Nephron progenitor cell (in vitro differentiated cells): ENCODE measurements around the gene FOXN3.

ENCODE experiments used
- DNase-seq: peaks from one replicate; pipeline ENCODE4 v3.0.0; 2021
- H3K27ac Mint-ChIP-seq: 2 replicates; pipeline ENCODE4 v1.8.0; 2021; ENCODE audit warnings: mild to moderate bottlenecking, moderate library complexity, mixed read lengths
- H3K27me3 Mint-ChIP-seq: 2 replicates; pipeline ENCODE4 v1.8.0; 2021; ENCODE audit warnings: mild to moderate bottlenecking, low read depth, mixed read lengths; ENCODE audit not compliant: poor library complexity
- H3K36me3 Mint-ChIP-seq: 2 replicates; pipeline ENCODE4 v1.8.0; 2021; ENCODE audit warnings: low read depth, mixed read lengths
- H3K4me1 Mint-ChIP-seq: 2 replicates; pipeline ENCODE4 v1.8.0; 2021; ENCODE audit warnings: mixed read lengths
- H3K4me3 Mint-ChIP-seq: 2 replicates; pipeline ENCODE4 v1.8.0; 2021; ENCODE audit warnings: mild to moderate bottlenecking, moderate library complexity, mixed read lengths
- H3K9me3 Mint-ChIP-seq: 2 replicates; pipeline ENCODE4 v1.8.0; 2021; ENCODE audit warnings: mild to moderate bottlenecking, moderate library complexity, mixed read lengths
- TF ChIP-seq, protein P1 (sequence below): fragments of 200-600 bp; sonication (generic); IDR thresholded peaks from 2 replicates; pipeline ENCODE4 v1.5.0; 2021; ENCODE audit warnings: antibody characterized with exemption

FOXN3 gene

GRCh38 chr14:89139404-89140247, 277.4 kb downstream of the FOXN3 start:
- H3K9me3 Mint-ChIP-seq, result peaks cover 36% of the 10 kb centered on the region

GRCh38 chr14:89138846-89139245, 278.2 kb downstream of the FOXN3 start:
- H3K27ac Mint-ChIP-seq, result no peak overlapping the region
- DNase-seq, result no peak
- peaks cover 5% of the 10 kb centered on the region for H3K36me3 Mint-ChIP-seq
- peaks cover 10% of the 10 kb centered on the region for H3K27me3 Mint-ChIP-seq
- no peak overlapping the region for H3K4me3 Mint-ChIP-seq
- no peaks in the 10 kb centered on the region for H3K4me1 Mint-ChIP-seq
- TF ChIP-seq, protein P1, sequence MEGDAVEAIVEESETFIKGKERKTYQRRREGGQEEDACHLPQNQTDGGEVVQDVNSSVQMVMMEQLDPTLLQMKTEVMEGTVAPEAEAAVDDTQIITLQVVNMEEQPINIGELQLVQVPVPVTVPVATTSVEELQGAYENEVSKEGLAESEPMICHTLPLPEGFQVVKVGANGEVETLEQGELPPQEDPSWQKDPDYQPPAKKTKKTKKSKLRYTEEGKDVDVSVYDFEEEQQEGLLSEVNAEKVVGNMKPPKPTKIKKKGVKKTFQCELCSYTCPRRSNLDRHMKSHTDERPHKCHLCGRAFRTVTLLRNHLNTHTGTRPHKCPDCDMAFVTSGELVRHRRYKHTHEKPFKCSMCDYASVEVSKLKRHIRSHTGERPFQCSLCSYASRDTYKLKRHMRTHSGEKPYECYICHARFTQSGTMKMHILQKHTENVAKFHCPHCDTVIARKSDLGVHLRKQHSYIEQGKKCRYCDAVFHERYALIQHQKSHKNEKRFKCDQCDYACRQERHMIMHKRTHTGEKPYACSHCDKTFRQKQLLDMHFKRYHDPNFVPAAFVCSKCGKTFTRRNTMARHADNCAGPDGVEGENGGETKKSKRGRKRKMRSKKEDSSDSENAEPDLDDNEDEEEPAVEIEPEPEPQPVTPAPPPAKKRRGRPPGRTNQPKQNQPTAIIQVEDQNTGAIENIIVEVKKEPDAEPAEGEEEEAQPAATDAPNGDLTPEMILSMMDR, result no peak
- peaks cover 36% of the 10 kb centered on the region for H3K9me3 Mint-ChIP-seq

More at GRCh38 chr14:89139404-89140247, 277.4 kb downstream of the FOXN3 start:
- Mint-ChIP-seq H3K27me3 (peaks cover 15% of the 10 kb centered on the region), H3K27ac (no peak overlapping the region), H3K4me1 (no peaks in the 10 kb centered on the region), H3K36me3 (peaks cover 5% of the 10 kb centered on the region), H3K4me3 (no peak overlapping the region)
- TF ChIP-seq, protein P1, result no peak
- DNase-seq, result no peak

DNA sequence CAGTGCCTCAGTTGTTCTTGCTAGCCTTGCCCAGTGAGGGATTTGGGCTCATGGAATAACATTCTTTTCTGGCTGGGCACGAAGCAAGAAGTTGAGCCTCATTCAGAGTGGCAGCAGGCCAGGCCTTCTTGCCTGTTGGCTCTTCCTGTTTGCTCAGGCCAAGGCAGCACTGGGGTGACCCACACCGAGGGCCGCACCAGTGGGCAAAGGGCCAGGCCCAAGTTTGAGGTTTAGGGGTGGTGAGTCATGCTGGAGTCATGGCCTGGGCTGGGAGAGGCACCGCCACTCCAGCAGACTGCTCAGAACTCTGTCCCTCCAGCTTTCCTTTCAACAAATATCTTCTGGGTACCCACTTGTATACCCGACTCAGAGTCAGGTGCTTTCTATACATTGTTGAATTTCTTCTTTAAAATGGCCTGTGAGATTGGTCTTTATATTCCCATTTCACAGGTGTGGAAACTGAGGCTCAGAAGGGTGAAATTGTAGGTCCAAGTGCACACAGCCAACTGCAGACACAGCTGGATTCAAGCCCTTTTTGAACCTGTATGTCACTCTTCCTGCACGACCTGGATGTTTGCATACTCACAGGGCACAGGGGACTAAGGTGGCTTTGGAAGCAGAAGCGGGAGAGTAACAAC, 279.4 kb downstream of the FOXN3 start:
- H3K27me3 Mint-ChIP-seq, result peaks cover 14% of the 10 kb centered on the region

GRCh38 chr14:89136587-89136986, 280.4 kb downstream of the FOXN3 start:
- H3K27me3 Mint-ChIP-seq, result peaks cover 9% of the 10 kb centered on the region
- peaks cover 5% of the 10 kb centered on the region for H3K36me3 Mint-ChIP-seq
- TF ChIP-seq, protein P1, result no peak
- H3K9me3 Mint-ChIP-seq, result peaks cover 36% of the 10 kb centered on the region
- H3K4me1 Mint-ChIP-seq, result no peaks in the 10 kb centered on the region
- H3K27ac Mint-ChIP-seq, result no peak overlapping the region
- no peak overlapping the region for H3K4me3 Mint-ChIP-seq
- DNase-seq, result no peak

More for the DNA sequence above, 279.4 kb downstream of the FOXN3 start:
- Mint-ChIP-seq H3K4me3 (no peak overlapping the region), H3K4me1 (no peaks in the 10 kb centered on the region), H3K9me3 (peaks cover 36% of the 10 kb centered on the region), H3K27ac (no peak overlapping the region), H3K36me3 (peaks cover 5% of the 10 kb centered on the region)
- TF ChIP-seq, protein P1, result no peak
- DNase-seq, result no peak

GRCh38 chr14:89134640-89135039, 282.4 kb downstream of the FOXN3 start:
- Mint-ChIP-seq H3K27me3 (peaks cover 4% of the 10 kb centered on the region), H3K4me3 (no peak overlapping the region), H3K36me3 (peaks cover 5% of the 10 kb centered on the region), H3K27ac (no peak overlapping the region), H3K9me3 (peaks cover 33% of the 10 kb centered on the region), H3K4me1 (no peaks in the 10 kb centered on the region)
- TF ChIP-seq, protein P1, result no peak
- DNase-seq, result no peak
